Stimulated activated CD4-positive, alpha-beta T cell treated with anti-CD3 and anti-CD28 coated beads, Interleukin-2, amount 100 ng/mL, for 24 hours (primary cell): Measurements from ENCODE around the gene PTAFR.
A peak's percentile ranks its signal among the peaks of the same experiment; 100 is the strongest.
"Not testable (repeated sequence)": the region's sequence is repeated elsewhere in the genome, so short reads cannot be mapped to it uniquely, and the experiment has no call there.

Experiments
- DNase-seq, 2 donors: peaks; one replicate each; pipeline ENCODE4 v3.0.0-alpha.2; 2020

Gene PTAFR

GRCh38 chr1:28143496-28144202, 32.8 kb downstream of the PTAFR start:
- no peak for DNase-seq

GRCh38 chr1:28141685-28142084, 34.8 kb downstream of the PTAFR start:
- DNase-seq = no peak

GRCh38 chr1:28139866-28140265, 36.6 kb downstream of the PTAFR start:
- not testable (repeated sequence) for DNase-seq

- no peak for DNase-seq
Measured at GRCh38 chr1:28139025-28139712, 37.3 kb downstream of the PTAFR start.

- no peak for DNase-seq
Measured at GRCh38 chr1:28136922-28137613, 39.4 kb downstream of the PTAFR start.

- no peak for DNase-seq
Measured at GRCh38 chr1:28136169-28136921, 40.1 kb downstream of the PTAFR start.

- no peak for DNase-seq
Measured at GRCh38 chr1:28135371-28136168, 40.9 kb downstream of the PTAFR start.

- no peak for DNase-seq
Measured at GRCh38 chr1:28134651-28135207, 41.8 kb downstream of the PTAFR start.

GRCh38 chr1:28132171-28133167, 44.0 kb downstream of the PTAFR start:
- no peak for DNase-seq

- DNase-seq = no peak
Measured at GRCh38 chr1:28130901-28131300, 45.6 kb downstream of the PTAFR start.

GRCh38 chr1:28129150-28129549, 47.3 kb downstream of the PTAFR start:
- DNase-seq = no peak

- no peak for DNase-seq
Measured at GRCh38 chr1:28127617-28128257, 48.8 kb downstream of the PTAFR start.

- no peak for DNase-seq
Measured at GRCh38 chr1:28126783-28127490, 49.6 kb downstream of the PTAFR start.

GRCh38 chr1:28126212-28126611, 50.3 kb downstream of the PTAFR start:
- no peak for DNase-seq

GRCh38 chr1:28123461-28123961, 53.0 kb downstream of the PTAFR start:
- no peak for DNase-seq

GRCh38 chr1:28122183-28122582, 54.3 kb downstream of the PTAFR start:
- DNase-seq = no peak

- DNase-seq = no peak
Measured at GRCh38 chr1:28119556-28119955, 56.9 kb downstream of the PTAFR start.

- no peak for DNase-seq
Measured at GRCh38 chr1:28118640-28119307, 57.7 kb downstream of the PTAFR start.

GRCh38 chr1:28115267-28115666, 61.2 kb downstream of the PTAFR start:
- DNase-seq = peak; percentile 38 to 53
